HG03521 (cell line): ENCODE measurements around the gene ZNF407.

ENCODE experiments used
- ATAC-seq: cut with Tn5 transposase; IDR thresholded peaks from one replicate; pipeline ENCODE4 v1.9.1; 2021; ENCODE audit warnings: mild to moderate bottlenecking, moderate library complexity; ENCODE audit not compliant: unreplicated experiment

Gene ZNF407

DNA sequence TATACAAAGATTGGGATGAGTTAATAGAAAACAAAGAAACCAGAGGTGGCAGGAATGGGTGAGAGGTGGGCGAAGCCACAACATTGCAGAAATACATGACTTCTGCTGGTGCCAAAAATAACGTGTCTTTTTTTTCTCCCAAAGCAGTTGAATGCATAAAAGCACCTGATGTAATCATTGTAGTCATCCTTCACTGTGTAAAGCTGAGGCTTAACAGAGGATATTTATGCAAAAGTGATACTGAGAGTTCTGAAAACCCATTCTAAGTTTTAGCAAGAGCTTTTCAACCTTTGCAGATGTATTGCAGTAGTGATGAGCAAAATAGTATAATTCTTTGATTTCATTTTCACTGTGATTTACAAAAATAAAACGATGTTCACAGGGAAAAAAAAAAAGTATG is 438.3 kb downstream of the ZNF407 start:
- ATAC-seq: no peak

- no peak for ATAC-seq
These were observed 439.4 kb downstream of the ZNF407 start for GRCh38 chr18:75036917-75037688.

DNA sequence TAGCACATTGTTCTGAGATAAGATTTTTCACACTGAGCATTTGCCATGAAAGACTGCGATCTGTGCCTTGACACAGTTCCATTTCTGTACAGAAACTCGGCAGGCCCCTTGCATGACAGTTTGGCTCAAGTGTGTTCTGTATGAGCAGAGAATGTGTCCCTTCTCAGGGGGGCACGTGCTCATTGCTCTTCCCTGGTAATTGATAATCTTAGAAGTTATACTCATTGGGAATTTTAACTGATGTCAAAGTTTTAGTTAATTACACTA is 440.0 kb downstream of the ZNF407 start:
- ATAC-seq: no peak

DNA sequence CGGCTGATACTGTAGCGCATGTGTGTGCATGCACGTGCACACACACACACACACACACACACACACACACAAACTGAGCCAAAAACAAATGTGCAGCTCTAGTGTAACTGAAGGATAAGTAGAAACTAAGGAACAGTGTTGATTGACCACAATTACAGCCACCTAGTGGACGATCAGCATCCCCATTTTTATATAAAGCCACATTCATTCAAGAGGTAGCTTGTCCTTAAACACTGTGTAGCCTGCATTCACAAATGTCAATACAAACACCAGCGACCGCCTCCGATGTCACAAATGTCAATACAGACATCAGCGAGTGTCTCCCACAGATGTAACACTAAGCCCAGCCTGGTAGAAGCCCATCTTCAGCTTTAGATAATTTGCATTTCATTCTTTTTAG is 443.9 kb downstream of the ZNF407 start:
- no peak for ATAC-seq

DNA sequence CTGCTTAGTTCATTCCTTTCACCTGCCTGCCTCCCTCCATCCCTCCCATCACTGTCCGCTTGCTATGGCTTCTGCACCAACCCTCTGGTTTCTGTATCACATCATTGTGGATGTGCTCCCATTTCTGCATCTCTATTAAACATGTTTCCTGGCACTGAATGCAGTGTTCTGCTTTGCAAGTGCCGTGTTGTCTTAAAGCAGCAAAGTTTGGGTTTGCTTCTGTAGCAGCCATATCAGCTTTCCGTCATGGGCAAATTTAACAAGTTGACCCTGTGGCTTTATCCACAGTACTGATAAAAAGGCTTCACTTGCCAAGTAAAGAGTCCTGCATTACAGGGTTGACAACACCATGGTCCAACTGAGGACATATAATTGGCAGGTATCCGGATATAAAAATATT is 445.8 kb downstream of the ZNF407 start:
- no peak for ATAC-seq

DNA sequence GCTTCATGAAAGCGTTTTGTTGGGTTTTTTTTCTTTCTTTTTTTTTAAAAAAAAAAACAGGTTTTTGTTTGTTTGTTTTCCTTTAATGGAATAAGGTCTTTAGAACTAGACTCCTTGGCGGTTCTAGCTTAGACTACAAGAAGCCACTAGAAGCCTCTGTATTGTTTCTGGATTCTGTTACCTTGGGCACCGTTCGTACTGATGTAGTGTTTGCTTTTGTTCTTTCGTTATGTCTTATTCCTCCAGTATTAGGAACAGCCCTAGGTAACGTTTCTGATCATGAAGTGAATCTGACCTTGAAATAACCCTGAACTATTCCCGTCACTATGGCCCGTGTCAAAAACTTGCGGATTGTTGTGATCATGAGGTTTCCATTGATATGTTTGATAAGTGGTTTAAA is 446.6 kb downstream of the ZNF407 start:
- no peak for ATAC-seq

DNA sequence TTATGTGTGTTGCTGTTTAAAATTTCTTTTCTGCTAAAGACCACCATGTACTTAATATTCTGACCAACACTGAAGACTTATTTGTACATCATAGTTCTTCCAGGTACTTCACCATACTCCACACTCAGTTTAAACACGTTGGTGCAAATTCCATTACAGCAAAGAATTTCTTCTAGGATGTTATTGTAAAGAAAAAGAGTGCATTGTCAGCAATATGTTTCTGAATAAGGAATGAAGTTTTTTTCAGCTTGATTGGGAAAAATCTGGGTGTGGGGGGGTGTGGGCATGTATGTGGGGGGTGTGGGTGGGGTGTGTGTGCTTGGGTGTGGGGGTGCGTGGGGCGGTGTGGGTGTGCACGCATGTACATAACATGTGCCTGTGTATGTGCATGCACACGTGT is 447.1 kb downstream of the ZNF407 start:
- no peak for ATAC-seq

DNA sequence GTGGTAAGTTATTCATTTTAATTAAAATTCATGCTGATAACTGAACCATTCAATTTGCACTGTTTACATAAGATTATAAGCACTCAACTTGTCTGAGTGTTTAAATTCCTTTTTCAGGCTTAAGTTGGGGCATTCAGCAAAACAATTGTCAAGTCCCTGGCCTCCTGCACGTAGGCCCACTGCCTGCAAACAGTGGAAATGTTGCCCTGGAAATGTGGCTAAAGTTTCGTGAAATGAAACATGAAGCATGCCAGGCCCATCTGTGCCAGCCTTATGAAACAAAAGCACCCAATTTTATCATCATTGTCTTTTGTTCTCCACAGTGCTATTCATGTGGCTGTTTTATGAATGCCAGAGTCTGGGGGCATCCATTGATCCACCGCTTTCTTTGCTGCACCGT is 447.6 kb downstream of the ZNF407 start:
- ATAC-seq: no peak

DNA sequence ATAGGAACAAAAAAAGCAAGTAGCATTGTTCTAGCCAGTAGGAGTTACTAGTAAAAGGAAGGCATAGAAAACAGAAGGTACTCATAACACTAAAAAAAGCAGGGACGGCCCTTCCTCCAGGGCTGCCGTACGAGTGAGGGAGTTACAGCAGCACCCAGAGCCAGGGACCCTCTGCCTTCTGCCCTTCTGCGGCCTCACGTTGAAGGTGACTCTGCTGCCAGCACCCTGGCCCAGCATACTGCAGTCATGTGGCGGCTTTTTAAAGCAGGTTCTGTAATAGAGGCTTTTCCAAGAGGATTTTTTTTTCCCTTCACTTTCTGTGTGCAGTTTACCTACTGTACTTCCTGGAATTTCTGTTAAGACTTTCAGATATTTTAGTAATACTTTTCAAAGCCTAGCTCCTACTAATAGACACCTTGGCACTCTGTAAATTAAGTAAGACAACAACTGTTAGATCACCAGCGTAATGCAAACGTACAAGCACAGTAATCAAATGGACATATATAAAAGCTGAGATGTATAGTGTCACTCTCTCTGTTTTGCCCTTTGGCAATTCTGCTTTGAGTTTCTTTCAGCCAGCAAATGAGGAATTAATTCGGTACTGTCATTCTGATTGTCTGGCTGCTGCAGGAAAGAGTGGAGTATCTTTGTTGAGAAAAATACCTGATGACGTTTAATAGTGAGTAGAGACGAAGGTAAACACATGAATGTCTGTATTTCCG is 449.7 kb downstream of the ZNF407 start:
- no peak for ATAC-seq

GRCh38 chr18:75048776-75049454 is 451.2 kb downstream of the ZNF407 start:
- ATAC-seq: no peak

GRCh38 chr18:75049455-75049789 is 451.8 kb downstream of the ZNF407 start:
- no peak for ATAC-seq

GRCh38 chr18:75051757-75052156 is 454.1 kb downstream of the ZNF407 start:
- ATAC-seq: no peak

- no peak for ATAC-seq
These were observed 454.8 kb downstream of the ZNF407 start for GRCh38 chr18:75052475-75052874.

DNA sequence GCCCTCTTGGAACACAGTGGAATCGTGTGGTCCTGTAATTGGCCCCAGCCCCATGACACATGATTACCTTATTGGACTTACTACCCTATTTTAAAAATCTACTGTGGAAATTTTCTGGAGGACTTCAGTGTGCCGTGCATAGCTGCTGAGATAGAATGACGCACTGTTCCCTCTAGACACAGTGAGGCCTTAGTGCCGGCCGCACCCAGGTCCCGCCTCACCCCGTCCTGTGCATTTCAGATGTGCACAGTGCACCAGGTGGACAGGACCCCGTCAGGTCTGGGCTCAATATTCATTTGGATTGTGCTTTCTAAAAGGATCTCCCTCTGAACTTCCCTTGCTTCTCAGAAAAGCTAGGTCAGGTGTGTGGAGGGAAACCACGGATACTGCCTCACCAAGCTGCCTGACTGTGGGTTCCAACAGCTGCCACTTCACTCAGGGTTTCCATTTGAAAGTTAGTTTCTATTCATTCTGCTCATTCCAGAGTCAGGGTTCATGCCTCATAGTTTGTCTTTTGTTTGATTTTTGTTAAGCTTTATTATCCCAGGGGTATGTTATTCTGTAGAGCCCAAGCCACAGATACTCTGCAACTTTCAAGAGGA is 455.5 kb downstream of the ZNF407 start:
- ATAC-seq: no peak

DNA sequence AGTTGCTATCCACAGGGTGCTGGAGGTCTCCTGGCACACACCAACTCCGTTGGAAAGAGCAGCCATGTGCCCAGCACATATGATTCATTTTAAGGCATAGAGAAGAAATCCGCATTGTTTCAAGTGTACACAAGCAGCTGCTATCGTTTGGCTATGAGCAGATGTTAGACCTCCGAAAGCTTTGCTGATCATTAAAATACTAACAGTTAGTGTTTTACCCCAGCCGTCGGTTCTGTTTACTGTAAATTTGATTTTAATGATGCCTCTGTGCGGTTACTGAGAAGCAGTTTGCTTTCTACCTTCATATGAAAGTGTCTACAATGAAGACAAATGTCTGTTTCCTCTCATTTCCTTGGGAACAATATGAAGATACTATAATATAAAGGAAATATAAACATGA is 456.4 kb downstream of the ZNF407 start:
- ATAC-seq: no peak

- no peak for ATAC-seq
These were observed 456.9 kb downstream of the ZNF407 start for GRCh38 chr18:75054611-75055010.

DNA sequence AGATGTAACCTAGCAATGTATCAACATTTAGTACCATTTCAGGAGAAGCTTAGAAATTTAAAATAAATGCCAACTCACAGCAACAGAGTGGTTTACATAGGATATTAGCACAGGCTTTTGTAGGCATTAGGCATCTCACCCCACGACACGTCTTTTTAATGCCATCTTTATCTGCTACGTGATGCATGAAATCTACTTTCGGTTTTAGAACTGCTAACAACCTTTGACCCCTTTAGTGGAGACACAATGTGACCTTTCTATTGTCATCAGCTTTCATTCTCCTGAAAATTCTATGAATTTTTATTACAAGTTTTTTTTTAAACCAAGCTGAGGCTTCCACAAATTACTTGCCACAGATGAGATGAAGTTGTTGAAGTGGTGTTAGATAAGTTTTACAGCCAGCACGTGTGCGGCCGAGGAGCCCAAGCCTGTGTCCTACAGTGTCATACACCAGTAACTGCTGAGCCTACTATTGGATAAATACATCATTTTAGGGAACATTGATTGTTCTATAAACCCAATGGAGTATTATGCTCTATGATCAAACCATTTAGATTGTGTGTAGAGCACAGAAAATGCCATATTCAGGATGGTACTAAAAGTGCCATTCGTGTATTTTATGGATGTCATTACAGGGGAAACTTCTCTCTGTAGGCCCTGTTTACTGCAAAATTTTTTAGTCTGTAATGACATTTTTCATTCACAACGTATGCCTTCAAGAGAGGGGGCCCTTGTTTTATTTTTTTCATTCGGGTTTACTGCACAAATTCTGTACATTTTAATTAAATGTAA is 459.7 kb downstream of the ZNF407 start:
- ATAC-seq: no peak

DNA sequence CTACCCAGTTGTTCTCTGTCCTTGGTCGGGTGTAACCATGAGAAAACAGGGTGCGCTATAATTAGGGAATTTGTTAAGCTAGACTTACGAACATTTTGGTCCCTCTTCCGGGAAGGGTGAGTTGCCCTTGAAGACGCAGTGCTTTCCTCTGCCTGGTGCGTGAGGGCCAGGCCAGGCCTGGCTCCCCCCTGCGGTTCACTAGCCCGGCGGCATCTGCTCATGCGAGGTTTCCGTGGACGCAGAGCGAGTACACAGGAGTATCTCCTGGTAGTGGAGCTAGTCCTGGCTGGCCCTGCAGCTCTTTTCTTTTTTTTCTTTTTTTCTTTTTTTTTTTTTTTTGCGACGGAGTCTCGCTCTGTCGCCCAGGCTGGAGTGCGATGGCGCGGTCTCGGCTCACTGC is 462.5 kb downstream of the ZNF407 start:
- no peak for ATAC-seq

GRCh38 chr18:75062297-75062886 is 464.7 kb downstream of the ZNF407 start:
- no peak for ATAC-seq

DNA sequence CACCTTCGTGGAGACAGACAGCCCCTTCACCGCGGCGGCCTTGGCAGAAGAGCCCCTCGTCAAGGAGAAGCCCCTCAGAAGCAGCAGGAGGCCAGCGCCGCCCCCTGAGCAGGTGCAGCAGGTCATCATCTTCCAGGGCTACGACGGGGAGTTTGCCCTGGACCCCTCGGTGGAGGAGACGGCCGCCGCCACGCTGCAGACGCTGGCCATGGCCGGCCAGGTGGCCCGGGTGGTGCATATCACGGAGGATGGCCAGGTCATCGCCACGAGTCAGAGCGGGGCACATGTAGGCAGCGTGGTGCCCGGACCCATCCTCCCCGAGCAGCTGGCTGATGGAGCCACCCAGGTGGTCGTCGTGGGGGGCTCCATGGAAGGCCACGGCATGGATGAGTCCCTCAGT is 465.5 kb downstream of the ZNF407 start:
- no peak for ATAC-seq
